ENCODE results near the gene GPR160. TPM values are rescaled to one million over a fixed set of nuclear protein-coding genes. Genes with fewer than 3 reads are reported as not detected.

Gene GPR160
- total and polyA plus RNA-seq, 2 donors from 2014 or later: 23.7 to 24.9 TPM

DNA sequence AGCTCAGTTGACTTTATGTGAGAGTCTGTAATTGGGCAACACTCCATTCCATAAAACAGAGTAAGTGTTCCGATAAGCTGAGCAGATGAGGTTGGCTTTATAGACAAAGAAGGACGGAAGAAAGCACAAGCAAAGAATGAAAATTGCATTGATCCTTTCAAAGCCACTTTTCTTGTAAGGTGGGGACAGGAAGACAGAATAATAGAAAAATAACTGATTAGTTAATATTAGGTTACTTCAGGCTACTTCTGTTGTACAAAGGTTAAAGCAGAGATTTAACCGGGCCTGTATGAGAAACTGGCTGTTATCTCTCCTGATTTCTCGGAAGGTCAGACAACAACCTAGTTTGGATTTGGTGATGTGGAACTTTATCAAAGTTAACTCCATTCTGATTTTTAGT lies 15.5 kb upstream of the GPR160 start:
- TF ChIP-seq, protein P1, sequence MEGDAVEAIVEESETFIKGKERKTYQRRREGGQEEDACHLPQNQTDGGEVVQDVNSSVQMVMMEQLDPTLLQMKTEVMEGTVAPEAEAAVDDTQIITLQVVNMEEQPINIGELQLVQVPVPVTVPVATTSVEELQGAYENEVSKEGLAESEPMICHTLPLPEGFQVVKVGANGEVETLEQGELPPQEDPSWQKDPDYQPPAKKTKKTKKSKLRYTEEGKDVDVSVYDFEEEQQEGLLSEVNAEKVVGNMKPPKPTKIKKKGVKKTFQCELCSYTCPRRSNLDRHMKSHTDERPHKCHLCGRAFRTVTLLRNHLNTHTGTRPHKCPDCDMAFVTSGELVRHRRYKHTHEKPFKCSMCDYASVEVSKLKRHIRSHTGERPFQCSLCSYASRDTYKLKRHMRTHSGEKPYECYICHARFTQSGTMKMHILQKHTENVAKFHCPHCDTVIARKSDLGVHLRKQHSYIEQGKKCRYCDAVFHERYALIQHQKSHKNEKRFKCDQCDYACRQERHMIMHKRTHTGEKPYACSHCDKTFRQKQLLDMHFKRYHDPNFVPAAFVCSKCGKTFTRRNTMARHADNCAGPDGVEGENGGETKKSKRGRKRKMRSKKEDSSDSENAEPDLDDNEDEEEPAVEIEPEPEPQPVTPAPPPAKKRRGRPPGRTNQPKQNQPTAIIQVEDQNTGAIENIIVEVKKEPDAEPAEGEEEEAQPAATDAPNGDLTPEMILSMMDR (IDR thresholded peaks at IDR 0.05; ENCODE audit: borderline replicate concordance, extremely low read depth, insufficient read depth): no peak

DNA sequence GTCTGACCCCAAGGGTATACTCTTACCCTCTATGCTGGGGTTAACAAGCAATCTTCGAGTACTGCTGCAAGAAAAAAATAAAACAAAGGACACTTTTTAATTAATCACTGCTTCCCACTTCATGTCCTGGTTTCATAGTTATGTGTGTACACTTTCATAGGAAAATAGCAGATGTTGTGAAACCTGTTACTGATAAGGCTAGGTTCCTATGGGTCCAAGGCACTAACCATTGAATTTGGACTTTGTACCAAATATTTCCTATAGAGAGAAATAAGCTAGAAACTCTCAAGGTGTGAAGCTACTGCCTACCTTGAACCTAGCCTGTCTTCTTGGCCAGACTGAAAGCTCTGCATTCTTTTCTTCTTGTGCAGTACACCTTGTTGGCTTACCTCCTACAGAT lies 14.6 kb upstream of the GPR160 start:
- no peak overlapping the region for H3K9ac ChIP-seq (ENCODE audit: low read length in 3 of 3)
- TF ChIP-seq, protein P1 (IDR thresholded peaks at IDR 0.05; ENCODE audit: borderline replicate concordance, extremely low read depth, insufficient read depth): no peak
- H3K27me3 ChIP-seq (ENCODE audit: control insufficient read depth, insufficient read depth, low read length): no peaks in the 10 kb centered on the region
- intact Hi-C loops (cut with DNase I): no loop called here
- H3K4me3 ChIP-seq (ENCODE audit: low read length in 3 of 3): no peak overlapping the region
- no peaks in the 10 kb centered on the region for H3K36me3 ChIP-seq (ENCODE audit: control insufficient read depth in 2 of 3, insufficient read depth in 3 of 3, low read length in 3 of 3)
- FAIRE-seq: no peak
- H3K27ac ChIP-seq (ENCODE audit: low read depth in 2 of 2, low read length in 2 of 2): no peak overlapping the region
- no peak for DNase-seq
- no peaks in the 10 kb centered on the region for H3K9me3 ChIP-seq (ENCODE audit: control insufficient read depth in 2 of 3, insufficient read depth in 1 of 3, low read length in 3 of 3)
- H3K4me1 ChIP-seq (ENCODE audit: control insufficient read depth in 2 of 3, insufficient read depth in 2 of 3, low read depth in 1 of 3, low read length in 3 of 3): no peaks in the 10 kb centered on the region

More for the DNA sequence above, 15.5 kb upstream of the GPR160 start:
- DNase-seq (no peak), FAIRE-seq (no peak)
- H3K4me1 ChIP-seq (ENCODE audit: control insufficient read depth in 2 of 3, insufficient read depth in 2 of 3, low read depth in 1 of 3, low read length in 3 of 3): no peaks in the 10 kb centered on the region
- no peak overlapping the region for H3K9ac ChIP-seq (ENCODE audit: low read length in 3 of 3)
- H3K27me3 ChIP-seq (ENCODE audit: control insufficient read depth, insufficient read depth, low read length): no peaks in the 10 kb centered on the region
- no peaks in the 10 kb centered on the region for H3K9me3 ChIP-seq (ENCODE audit: control insufficient read depth in 2 of 3, insufficient read depth in 1 of 3, low read length in 3 of 3)
- no peak overlapping the region for H3K27ac ChIP-seq (ENCODE audit: low read depth in 2 of 2, low read length in 2 of 2)
- intact Hi-C loops (cut with DNase I): no loop called here
- no peak overlapping the region for H3K4me3 ChIP-seq (ENCODE audit: low read length in 3 of 3)
- H3K36me3 ChIP-seq (ENCODE audit: control insufficient read depth in 2 of 3, insufficient read depth in 3 of 3, low read length in 3 of 3): no peaks in the 10 kb centered on the region

DNA sequence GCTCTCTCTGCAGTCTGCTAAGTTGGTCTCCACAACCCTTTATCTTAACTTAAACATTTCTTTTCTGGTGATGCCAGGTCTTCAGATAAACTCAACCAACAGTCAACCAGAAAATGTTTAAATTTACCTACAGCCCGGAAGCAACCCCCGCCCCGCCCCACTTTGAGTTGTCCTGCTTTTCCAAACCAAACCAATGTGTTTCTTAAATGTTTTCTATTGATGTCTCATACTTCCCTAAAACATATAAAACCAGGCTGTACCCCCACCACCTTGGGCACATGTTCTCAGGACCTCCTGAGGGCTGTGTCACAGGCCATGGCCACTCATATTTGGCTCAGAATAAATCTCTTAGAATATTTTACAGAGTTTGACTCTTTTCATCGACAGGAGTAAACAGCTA lies 13.2 kb upstream of the GPR160 start:
- no peak overlapping the region for H3K27ac ChIP-seq (ENCODE audit: low read depth in 2 of 2, low read length in 2 of 2)
- H3K9me3 ChIP-seq (ENCODE audit: control insufficient read depth in 2 of 3, insufficient read depth in 1 of 3, low read length in 3 of 3): no peaks in the 10 kb centered on the region
- intact Hi-C loops (cut with DNase I): no loop called here
- no peaks in the 10 kb centered on the region for H3K27me3 ChIP-seq (ENCODE audit: control insufficient read depth, insufficient read depth, low read length)
- no peaks in the 10 kb centered on the region for H3K36me3 ChIP-seq (ENCODE audit: control insufficient read depth in 2 of 3, insufficient read depth in 3 of 3, low read length in 3 of 3)
- H3K9ac ChIP-seq (ENCODE audit: low read length in 3 of 3): no peak overlapping the region
- no peak overlapping the region for H3K4me3 ChIP-seq (ENCODE audit: low read length in 3 of 3)
- TF ChIP-seq, protein P1 (IDR thresholded peaks at IDR 0.05; ENCODE audit: borderline replicate concordance, extremely low read depth, insufficient read depth): no peak
- no peaks in the 10 kb centered on the region for H3K4me1 ChIP-seq (ENCODE audit: control insufficient read depth in 2 of 3, insufficient read depth in 2 of 3, low read depth in 1 of 3, low read length in 3 of 3)
- no peak for DNase-seq
- FAIRE-seq: no peak

All from kidney (tissue), 14 donors.